Type B pancreatic cell (in vitro differentiated cells): ENCODE data around the gene ZNHIT3. TPM values are rescaled to one million over a fixed set of nuclear protein-coding genes. Genes with fewer than 3 reads are reported as not detected.

Source experiments
- DNase-seq: peaks from one replicate; pipeline ENCODE4 v3.0.0; 2021; ENCODE audit warnings: mixed read lengths; ENCODE audit not compliant: unreplicated experiment; ENCODE audit errors: extremely low spot score
- H3K27ac Mint-ChIP-seq: 2 replicates; pipeline ENCODE4 v1.8.0; 2021; ENCODE audit warnings: mild to moderate bottlenecking, mixed read lengths
- H3K27me3 Mint-ChIP-seq: 2 replicates; pipeline ENCODE4 v1.8.0; 2021; ENCODE audit warnings: mixed read lengths
- H3K36me3 Mint-ChIP-seq: 2 replicates; pipeline ENCODE4 v1.8.0; 2021; ENCODE audit warnings: mixed read lengths
- H3K4me1 Mint-ChIP-seq: one replicate; pipeline ENCODE4 v1.8.0; 2021; ENCODE audit warnings: mixed read lengths; ENCODE audit not compliant: unreplicated experiment
- H3K4me3 Mint-ChIP-seq: 2 replicates; pipeline ENCODE4 v1.8.0; 2021; ENCODE audit warnings: mild to moderate bottlenecking, mixed read lengths
- H3K9me3 Mint-ChIP-seq: 2 replicates; pipeline ENCODE4 v1.8.0; 2021; ENCODE audit warnings: mixed read lengths
- total RNA-seq: library from RNA; stranded (reverse); gene quantifications from 2 replicates; pipeline ENCODE4 v1.2.1, GENCODE V29; 2021; ENCODE audit warnings: low replicate concordance
- TF ChIP-seq, protein P1 (sequence below): fragments of 200-600 bp; sonication (generic); conservative IDR thresholded peaks from 2 replicates; pipeline ENCODE4 v1.5.0; 2021; ENCODE audit warnings: antibody characterized with exemption, mild to moderate bottlenecking

The ZNHIT3 gene
- total RNA-seq, 1 donor from 2014 or later: 43.3 TPM

DNA sequence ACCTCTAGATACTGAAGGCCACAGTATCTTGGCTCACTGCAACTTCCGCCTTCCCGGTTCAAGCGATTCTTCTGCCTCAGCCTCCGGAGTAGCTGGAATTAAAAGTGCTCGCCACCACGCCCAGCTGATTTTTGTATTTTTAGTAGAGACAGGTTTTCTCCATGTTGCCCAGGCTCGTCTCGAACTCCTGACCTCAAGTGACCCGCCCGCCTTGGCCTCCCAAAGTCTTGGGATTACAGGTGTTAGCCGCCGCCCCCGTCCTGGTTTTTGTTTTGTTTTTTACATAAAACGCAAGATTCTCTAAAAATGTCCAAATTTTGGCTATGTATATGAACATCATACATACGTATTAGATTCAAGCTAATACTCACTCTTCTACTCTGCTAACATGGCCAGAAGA lies 56.3 kb downstream of the ZNHIT3 start:
- TF ChIP-seq, protein P1, sequence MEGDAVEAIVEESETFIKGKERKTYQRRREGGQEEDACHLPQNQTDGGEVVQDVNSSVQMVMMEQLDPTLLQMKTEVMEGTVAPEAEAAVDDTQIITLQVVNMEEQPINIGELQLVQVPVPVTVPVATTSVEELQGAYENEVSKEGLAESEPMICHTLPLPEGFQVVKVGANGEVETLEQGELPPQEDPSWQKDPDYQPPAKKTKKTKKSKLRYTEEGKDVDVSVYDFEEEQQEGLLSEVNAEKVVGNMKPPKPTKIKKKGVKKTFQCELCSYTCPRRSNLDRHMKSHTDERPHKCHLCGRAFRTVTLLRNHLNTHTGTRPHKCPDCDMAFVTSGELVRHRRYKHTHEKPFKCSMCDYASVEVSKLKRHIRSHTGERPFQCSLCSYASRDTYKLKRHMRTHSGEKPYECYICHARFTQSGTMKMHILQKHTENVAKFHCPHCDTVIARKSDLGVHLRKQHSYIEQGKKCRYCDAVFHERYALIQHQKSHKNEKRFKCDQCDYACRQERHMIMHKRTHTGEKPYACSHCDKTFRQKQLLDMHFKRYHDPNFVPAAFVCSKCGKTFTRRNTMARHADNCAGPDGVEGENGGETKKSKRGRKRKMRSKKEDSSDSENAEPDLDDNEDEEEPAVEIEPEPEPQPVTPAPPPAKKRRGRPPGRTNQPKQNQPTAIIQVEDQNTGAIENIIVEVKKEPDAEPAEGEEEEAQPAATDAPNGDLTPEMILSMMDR: no peak
- no peak overlapping the region for H3K27ac Mint-ChIP-seq
- no peaks in the 10 kb centered on the region for H3K27me3 Mint-ChIP-seq
- DNase-seq: no peak
- no peak overlapping the region for H3K4me3 Mint-ChIP-seq
- H3K9me3 Mint-ChIP-seq: no peaks in the 10 kb centered on the region
- H3K36me3 Mint-ChIP-seq: peaks cover 2% of the 10 kb centered on the region
- peaks cover 15% of the 10 kb centered on the region for H3K4me1 Mint-ChIP-seq

DNA sequence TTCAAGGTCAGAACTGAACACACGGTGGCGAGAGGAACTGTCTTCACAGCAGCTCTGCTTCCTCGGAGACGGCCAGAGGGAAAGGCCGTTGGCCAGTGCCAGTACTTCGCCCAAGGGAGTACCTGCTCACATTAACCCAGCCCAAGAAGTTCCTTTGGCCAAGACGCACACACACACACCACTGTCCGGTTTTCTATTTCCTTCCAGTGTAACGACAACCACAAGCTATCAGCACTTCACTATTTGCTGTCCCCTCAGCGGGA lies 57.5 kb downstream of the ZNHIT3 start:
- H3K4me1 Mint-ChIP-seq: peaks cover 19% of the 10 kb centered on the region
- TF ChIP-seq, protein P1: peak; percentile 25
- H3K36me3 Mint-ChIP-seq: peaks cover 5% of the 10 kb centered on the region
- peak overlapping the region; percentile 99 for H3K27ac Mint-ChIP-seq
- peak overlapping the region; percentile 99 for H3K4me3 Mint-ChIP-seq
- no peaks in the 10 kb centered on the region for H3K27me3 Mint-ChIP-seq
- no peaks in the 10 kb centered on the region for H3K9me3 Mint-ChIP-seq
- no peak for DNase-seq

- Mint-ChIP-seq H3K4me1 (peaks cover 19% of the 10 kb centered on the region), H3K9me3 (no peaks in the 10 kb centered on the region), H3K4me3 (peak within 1 kb of the TSS; percentile 99), H3K27ac (peak within 1 kb of the TSS; percentile 99), H3K27me3 (no peaks in the 10 kb centered on the region), H3K36me3 (peaks cover 5% of the 10 kb centered on the region)
- DNase-seq: peak; percentile 94
- TF ChIP-seq, protein P1: no peak
Measured at GRCh38 chr17:36544307-36545076, 58.0 kb downstream of the ZNHIT3 start, which contains the start of gene GGNBP2. Gene GGNBP2, plus strand, starts transcription at chr17:36544919. Its CDS starts 806 bp downstream, at chr17:36545725.

GRCh38 chr17:36545077-36545464 lies 58.6 kb downstream of the ZNHIT3 start:
- H3K4me1 Mint-ChIP-seq: peaks cover 19% of the 10 kb centered on the region
- no peaks in the 10 kb centered on the region for H3K9me3 Mint-ChIP-seq
- TF ChIP-seq, protein P1: no peak
- H3K27me3 Mint-ChIP-seq: no peaks in the 10 kb centered on the region
- H3K4me3 Mint-ChIP-seq: peak overlapping the region; percentile 99
- H3K27ac Mint-ChIP-seq: peak overlapping the region; percentile 99
- peaks cover 5% of the 10 kb centered on the region for H3K36me3 Mint-ChIP-seq
- no peak for DNase-seq

Other genes with a start within 250 kb of the ZNHIT3 start
- gene TBC1D3I, start 222.1 kb upstream of the ZNHIT3 start, total RNA-seq: 0.24 TPM in 2 replicates
- gene TBC1D3G, start 162.8 kb upstream of the ZNHIT3 start, total RNA-seq: not detected in 2 replicates
- gene TBC1D3H, start 98.2 kb upstream of the ZNHIT3 start, total RNA-seq: not detected in 2 replicates
- 71.3 and 94.7 TPM in 2 replicates for gene MYO19, start 48.2 kb downstream of the ZNHIT3 start, total RNA-seq
- 11.1 and 13.5 TPM in 2 replicates for gene PIGW, start 48.3 kb downstream of the ZNHIT3 start, total RNA-seq
- gene GGNBP2, start 58.2 kb downstream of the ZNHIT3 start, total RNA-seq: 63.7 and 72.0 TPM in 2 replicates
- gene DHRS11, start 105.2 kb downstream of the ZNHIT3 start, total RNA-seq: 30.0 and 60.0 TPM in 2 replicates
- 9.7 and 11.8 TPM in 2 replicates for gene MRM1, start 114.9 kb downstream of the ZNHIT3 start, total RNA-seq